Stomach (tissue), 4 donors: ENCODE measurements around the gene GNAS.

Experiments used
- CTCF ChIP-seq, 7 experiments: fragments of 450-650 bp in 4 of 7; fragments of 200-600 bp in 3 of 7; sonication (generic) in 3 of 7; IDR thresholded peaks; one replicate each; pipeline ENCODE4 v1.5.1; 2016 to 2019; ENCODE audit warnings: antibody characterized with exemption in 7 of 7, control low read depth in 2 of 7, mild to moderate bottlenecking in 1 of 7
- POLR2A ChIP-seq, 4 donors: fragments of 450-650 bp; IDR thresholded peaks; one replicate each; pipeline ENCODE4 v1.6.1; 2016; ENCODE audit warnings: antibody characterized with exemption in 4 of 4, control low read depth in 2 of 4, mild to moderate bottlenecking in 1 of 4, moderate library complexity in 1 of 4

- no peak for TF ChIP-seq CTCF (IDR thresholded peaks at IDR 0.05)
- no peak for TF ChIP-seq POLR2A (IDR thresholded peaks at IDR 0.05)
These were observed 42.2 kb upstream of the GNAS start for GRCh38 chr20:58810116-58810878.
